Activated CD4-positive, alpha-beta T cell treated with anti-CD3 and anti-CD28 coated beads, Interleukin-2, amount 10 ng/mL, durations not matched to agents 24 days and 14 days (primary cell): ENCODE data around the gene PBX3. TPM values are rescaled to one million over a fixed set of nuclear protein-coding genes. Genes with fewer than 3 reads are reported as not detected.

Experiments
- DNase-seq: peaks from one replicate; pipeline ENCODE4 v3.0.0; 2022
- H3K27ac Mint-ChIP-seq: one replicate; pipeline ENCODE4 v1.8.0; 2022; ENCODE audit warnings: mild to moderate bottlenecking, mixed read lengths
- H3K27me3 Mint-ChIP-seq: one replicate; pipeline ENCODE4 v1.8.0; 2022; ENCODE audit warnings: mixed read lengths
- H3K36me3 Mint-ChIP-seq: one replicate; pipeline ENCODE4 v1.8.0; 2022; ENCODE audit warnings: low read depth, mild to moderate bottlenecking, mixed read lengths
- H3K4me1 Mint-ChIP-seq: one replicate; pipeline ENCODE4 v1.8.0; 2021; ENCODE audit warnings: mixed read lengths
- H3K4me3 Mint-ChIP-seq: one replicate; pipeline ENCODE4 v1.8.0; 2022; ENCODE audit warnings: mild to moderate bottlenecking, moderate library complexity, mixed read lengths
- H3K9me3 Mint-ChIP-seq: one replicate; pipeline ENCODE4 v1.8.0; 2021; ENCODE audit warnings: mixed read lengths
- intact Hi-C: fragments of 100-400 bp; cut with micrococcal nuclease; formaldehyde crosslinking; loops from one replicate; pipeline ENCODE4 v1.15.1; 2023
- total RNA-seq: library from RNA; stranded (reverse); gene quantifications from 2 replicates; pipeline ENCODE4 v1.2.3, GENCODE V29; 2022

The PBX3 gene
- total RNA-seq, 1 donor from 2014 or later = 27.7 TPM

DNA sequence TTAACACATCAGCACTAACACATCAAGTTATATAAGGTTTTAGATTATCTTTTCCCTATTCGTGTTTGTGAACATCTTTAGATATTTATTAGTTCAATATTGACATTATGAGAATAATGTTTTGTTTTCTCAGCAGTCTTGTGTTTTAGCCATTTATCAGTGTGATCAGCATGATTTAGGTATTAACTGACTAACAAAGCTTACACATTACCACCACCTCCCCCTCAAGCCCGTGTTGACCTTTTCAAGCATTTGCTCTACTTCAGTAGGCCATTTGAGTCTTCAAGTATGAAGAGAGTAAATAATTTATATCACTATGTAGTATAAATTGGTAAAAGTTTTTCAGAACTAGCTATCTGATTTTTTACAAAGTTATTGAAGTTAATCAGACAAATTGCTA lies 6.9 kb downstream of the PBX3 start:
- Mint-ChIP-seq H3K4me1 (peaks cover 18% of the 10 kb centered on the region), H3K9me3 (no peaks in the 10 kb centered on the region), H3K27me3 (no peaks in the 10 kb centered on the region), H3K36me3 (peaks cover 20% of the 10 kb centered on the region), H3K27ac (no peak overlapping the region), H3K4me3 (no peak overlapping the region)
- no peak for DNase-seq
- intact Hi-C loops = loop anchor here (5.0 kb wide), 1 partner anchor 197 kb away; no protein-coding TSS in a partner anchor

- Mint-ChIP-seq H3K9me3 (no peaks in the 10 kb centered on the region), H3K4me3 (no peak overlapping the region), H3K27me3 (no peaks in the 10 kb centered on the region), H3K4me1 (peaks cover 17% of the 10 kb centered on the region), H3K36me3 (peaks cover 16% of the 10 kb centered on the region), H3K27ac (no peak overlapping the region)
- no peak for DNase-seq
- intact Hi-C loops = loop anchor here (5.0 kb wide), 1 partner anchor 72 kb away; no protein-coding TSS in a partner anchor
Observed at GRCh38 chr9:125755340-125755739, 8.2 kb downstream of the PBX3 start.

DNA sequence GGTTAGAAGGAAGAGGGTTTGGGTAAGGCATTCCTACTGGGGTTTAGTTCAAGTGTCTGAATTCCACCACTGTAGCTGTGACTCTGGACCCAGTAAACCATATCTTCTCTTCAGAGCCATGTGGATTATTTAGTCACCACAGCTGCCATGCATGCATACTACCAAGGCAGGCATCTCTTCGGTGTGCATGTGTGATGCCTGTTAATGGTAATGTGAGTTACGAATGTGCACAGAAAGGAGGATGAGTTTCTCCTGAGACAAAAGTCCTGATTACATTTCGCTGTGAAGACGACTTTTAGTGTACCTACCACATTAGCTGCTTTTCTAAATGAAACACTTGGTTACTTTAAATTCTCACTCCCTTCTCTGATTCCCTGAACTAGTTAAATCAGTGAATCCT lies 9.3 kb downstream of the PBX3 start:
- no peaks in the 10 kb centered on the region for H3K9me3 Mint-ChIP-seq
- intact Hi-C loops = loop anchor here (5.0 kb wide), 1 partner anchor 71 kb away; no protein-coding TSS in a partner anchor
- no peak overlapping the region for H3K27ac Mint-ChIP-seq
- no peak for DNase-seq
- H3K4me3 Mint-ChIP-seq = no peak overlapping the region
- peaks cover 11% of the 10 kb centered on the region for H3K36me3 Mint-ChIP-seq
- peaks cover 12% of the 10 kb centered on the region for H3K4me1 Mint-ChIP-seq
- no peaks in the 10 kb centered on the region for H3K27me3 Mint-ChIP-seq

- intact Hi-C loops = loop anchor here (5.0 kb wide), 1 partner anchor 69 kb away; no protein-coding TSS in a partner anchor
Observed at GRCh38 chr9:125757834-125758233, 10.7 kb downstream of the PBX3 start.

GRCh38 chr9:125758986-125759763 lies 12.0 kb downstream of the PBX3 start:
- Mint-ChIP-seq H3K4me3 (peak overlapping the region; percentile 65), H3K9me3 (no peaks in the 10 kb centered on the region), H3K27ac (no peak overlapping the region), H3K36me3 (peaks cover 5% of the 10 kb centered on the region), H3K27me3 (no peaks in the 10 kb centered on the region), H3K4me1 (peaks cover 6% of the 10 kb centered on the region)
- no peak for DNase-seq
- intact Hi-C loops = loop anchor here (5.0 kb wide), 1 partner anchor 68 kb away; no protein-coding TSS in a partner anchor

More at GRCh38 chr9:125757834-125758233, 10.7 kb downstream of the PBX3 start:
- Mint-ChIP-seq H3K4me3 (no peak overlapping the region), H3K27ac (no peak overlapping the region), H3K27me3 (no peaks in the 10 kb centered on the region), H3K36me3 (peaks cover 5% of the 10 kb centered on the region), H3K4me1 (peaks cover 9% of the 10 kb centered on the region), H3K9me3 (no peaks in the 10 kb centered on the region)
- DNase-seq = no peak

GRCh38 chr9:125759764-125760129 lies 12.6 kb downstream of the PBX3 start:
- DNase-seq = no peak
- H3K36me3 Mint-ChIP-seq = peaks cover 5% of the 10 kb centered on the region
- intact Hi-C loops = loop anchor here (5.0 kb wide), 1 partner anchor 68 kb away; no protein-coding TSS in a partner anchor
- H3K9me3 Mint-ChIP-seq = no peaks in the 10 kb centered on the region
- H3K27me3 Mint-ChIP-seq = no peaks in the 10 kb centered on the region
- H3K4me1 Mint-ChIP-seq = peaks cover 5% of the 10 kb centered on the region
- peak overlapping the region; percentile 65 for H3K4me3 Mint-ChIP-seq
- H3K27ac Mint-ChIP-seq = no peak overlapping the region

- DNase-seq = no peak
- Mint-ChIP-seq H3K27ac (no peak overlapping the region), H3K27me3 (no peaks in the 10 kb centered on the region), H3K4me3 (no peak overlapping the region), H3K4me1 (peaks cover 5% of the 10 kb centered on the region), H3K9me3 (no peaks in the 10 kb centered on the region), H3K36me3 (peaks cover 5% of the 10 kb centered on the region)
- intact Hi-C loops = no loop called here
Observed at GRCh38 chr9:125760537-125760936, 13.4 kb downstream of the PBX3 start.

- Mint-ChIP-seq H3K27me3 (no peaks in the 10 kb centered on the region), H3K36me3 (peaks cover 2% of the 10 kb centered on the region), H3K4me1 (peaks cover 5% of the 10 kb centered on the region), H3K9me3 (no peaks in the 10 kb centered on the region), H3K4me3 (no peak overlapping the region), H3K27ac (no peak overlapping the region)
- DNase-seq = no peak
- intact Hi-C loops = no loop called here
Observed at GRCh38 chr9:125761676-125762450, 14.7 kb downstream of the PBX3 start.

- Mint-ChIP-seq H3K4me3 (no peak overlapping the region), H3K27me3 (no peaks in the 10 kb centered on the region), H3K27ac (no peak overlapping the region), H3K9me3 (no peaks in the 10 kb centered on the region), H3K4me1 (peaks cover 12% of the 10 kb centered on the region), H3K36me3 (peaks cover 2% of the 10 kb centered on the region)
- DNase-seq = no peak
- intact Hi-C loops = no loop called here
Observed at GRCh38 chr9:125763394-125763801, 16.2 kb downstream of the PBX3 start.

GRCh38 chr9:125764198-125764597 lies 17.0 kb downstream of the PBX3 start:
- Mint-ChIP-seq H3K36me3 (peaks cover 2% of the 10 kb centered on the region), H3K27ac (no peak overlapping the region), H3K27me3 (no peaks in the 10 kb centered on the region), H3K4me3 (no peak overlapping the region), H3K4me1 (peaks cover 10% of the 10 kb centered on the region), H3K9me3 (no peaks in the 10 kb centered on the region)
- DNase-seq = no peak
- intact Hi-C loops = no loop called here

DNA sequence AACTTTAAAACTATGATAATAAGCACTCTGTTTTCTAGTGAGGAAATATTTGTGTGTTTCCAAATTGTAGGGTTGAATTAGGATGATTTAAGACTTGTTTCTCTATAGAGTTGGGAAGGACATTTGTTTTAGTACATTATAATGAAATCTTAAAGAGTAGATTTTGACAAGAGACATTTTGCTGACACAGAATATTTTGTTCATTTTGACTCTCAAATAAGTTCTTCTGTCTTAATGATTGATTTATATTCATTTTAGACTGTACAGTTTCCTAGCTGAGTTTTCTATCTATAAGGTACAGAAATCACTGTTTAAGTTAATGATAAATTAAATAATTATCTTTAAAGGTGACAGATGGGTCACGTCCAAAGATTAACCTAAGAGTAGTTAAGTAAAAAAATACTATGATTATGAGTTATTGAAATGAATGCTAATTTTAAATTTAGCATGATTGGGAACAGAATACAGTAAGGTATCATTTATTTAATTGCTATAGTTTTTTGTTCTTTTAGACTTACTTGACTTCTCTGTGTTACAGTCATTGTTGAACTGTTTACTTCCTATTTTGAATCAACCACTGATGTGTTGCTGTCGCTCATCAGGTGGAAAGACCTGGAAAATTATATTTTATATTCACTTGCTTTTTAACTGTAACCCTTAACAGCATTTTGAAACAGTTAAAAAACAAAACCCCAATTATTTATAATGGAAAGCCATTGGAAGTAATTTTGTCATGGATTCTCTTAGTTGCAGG lies 19.5 kb downstream of the PBX3 start:
- H3K36me3 Mint-ChIP-seq = peaks cover 2% of the 10 kb centered on the region
- no peaks in the 10 kb centered on the region for H3K27me3 Mint-ChIP-seq
- H3K27ac Mint-ChIP-seq = no peak overlapping the region
- intact Hi-C loops = no loop called here
- DNase-seq = no peak
- no peaks in the 10 kb centered on the region for H3K9me3 Mint-ChIP-seq
- H3K4me3 Mint-ChIP-seq = no peak overlapping the region
- peaks cover 7% of the 10 kb centered on the region for H3K4me1 Mint-ChIP-seq

DNA sequence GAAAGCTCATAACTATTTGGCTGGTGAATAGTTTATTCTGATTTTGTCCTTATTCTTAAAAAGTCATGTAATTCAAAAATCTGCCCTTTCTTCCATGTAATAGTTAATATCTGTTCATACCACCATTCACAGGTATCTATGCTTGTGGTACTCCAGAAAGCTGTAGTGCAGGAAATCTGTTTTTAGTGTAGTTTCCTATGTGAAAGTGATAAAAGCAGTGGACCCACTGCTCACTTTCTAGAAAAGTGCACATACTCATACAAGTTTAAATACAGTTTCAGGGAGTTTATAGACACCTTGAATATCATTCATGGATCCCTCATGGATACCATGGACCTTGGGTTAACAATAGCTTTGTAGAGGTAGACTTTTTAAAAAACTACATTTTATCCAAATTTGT lies 20.2 kb downstream of the PBX3 start:
- H3K27ac Mint-ChIP-seq = no peak overlapping the region
- peaks cover 7% of the 10 kb centered on the region for H3K4me1 Mint-ChIP-seq
- H3K27me3 Mint-ChIP-seq = no peaks in the 10 kb centered on the region
- no peaks in the 10 kb centered on the region for H3K9me3 Mint-ChIP-seq
- H3K36me3 Mint-ChIP-seq = peaks cover 2% of the 10 kb centered on the region
- intact Hi-C loops = no loop called here
- no peak overlapping the region for H3K4me3 Mint-ChIP-seq
- no peak for DNase-seq

DNA sequence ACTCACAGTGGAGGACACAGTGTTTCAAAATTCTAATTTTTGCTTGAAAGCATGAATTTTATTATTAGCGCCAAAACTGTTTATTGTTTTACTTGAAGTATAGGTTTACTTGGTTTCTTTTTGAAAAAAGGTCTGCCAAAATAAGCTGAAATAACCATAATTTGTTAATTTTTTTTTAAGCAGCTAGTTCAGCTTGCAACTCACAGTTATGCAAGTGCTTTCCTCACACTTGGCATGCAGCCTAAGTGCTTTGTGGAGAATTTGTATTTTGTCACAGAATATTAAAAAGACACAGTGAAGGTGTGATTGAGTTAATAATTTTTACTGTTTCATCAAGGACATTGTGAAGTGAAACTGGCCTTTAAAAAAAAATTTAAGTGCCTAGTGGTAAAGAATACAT lies 21.6 kb downstream of the PBX3 start:
- H3K27ac Mint-ChIP-seq = no peak overlapping the region
- no peaks in the 10 kb centered on the region for H3K27me3 Mint-ChIP-seq
- no peak overlapping the region for H3K4me3 Mint-ChIP-seq
- peaks cover 9% of the 10 kb centered on the region for H3K4me1 Mint-ChIP-seq
- no peaks in the 10 kb centered on the region for H3K9me3 Mint-ChIP-seq
- H3K36me3 Mint-ChIP-seq = peaks cover 5% of the 10 kb centered on the region
- no peak for DNase-seq
- intact Hi-C loops = no loop called here
